Endothelial cell of umbilical vein (primary cell): Measurements from ENCODE around the gene CENPB. TPM values are rescaled to one million over a fixed set of nuclear protein-coding genes. Genes with fewer than 3 reads are reported as not detected.

Experiments used
- BruUV-seq: library from RNA; stranded (reverse); fragments of 400-500 nt; replicated peaks from 2 replicates; lab custom pipeline; 2021; lab: Mats Ljungman, UMichigan
- CTCF ChIA-PET: fragments of 300-600, 350-600 bp; sonication (Branson Sonifier 250); formaldehyde crosslinking; loops from one replicate; lab custom pipeline; 2021; ENCODE audit warnings: antibody characterized with exemption, inconsistent platforms; lab: Charles Lee
- POLR2A ChIA-PET: fragments of 300-600, 350-600 bp; sonication (Branson Sonifier 250); formaldehyde crosslinking; loops from one replicate; lab custom pipeline; 2021; ENCODE audit warnings: antibody characterized with exemption, inconsistent platforms; lab: Charles Lee
- DNase-seq: peaks from one replicate; pipeline ENCODE4 v3.0.0-alpha.2; 2011; ENCODE audit warnings: low read depth, low spot score
- FAIRE-seq: peaks from 2 replicates; lab custom pipeline; 2011; peaks lifted over from hg19 to GRCh38; lab: Jason Lieb, UNC
- H2AFZ ChIP-seq: 2 replicates; pipeline ENCODE4 v1.6.0; 2012; ENCODE audit warnings: low read depth, low read length, control low read depth, inconsistent platforms
- H3K27ac ChIP-seq: 2 replicates; pipeline ENCODE4 v1.5.1; 2011; ENCODE audit warnings: low read depth, mild to moderate bottlenecking, control low read depth, low read length, moderate library complexity; ENCODE audit not compliant: insufficient read depth
- H3K27me3 ChIP-seq, 2 experiments: 2 replicates each; pipeline versions ENCODE4 v1.6.0 to v1.6.1; 2011; ENCODE audit warnings: low read length in 2 of 2, mixed read lengths in 1 of 2; ENCODE audit not compliant: control insufficient read depth in 2 of 2, insufficient read depth in 2 of 2
- H3K36me3 ChIP-seq, 2 experiments: 2 replicates in 1 of 2; 3 replicates in 1 of 2; pipeline ENCODE4 v1.5.1; 2011; ENCODE audit warnings: low read length in 2 of 2, mild to moderate bottlenecking in 1 of 2, moderate library complexity in 1 of 2; ENCODE audit not compliant: control insufficient read depth in 2 of 2, insufficient read depth in 2 of 2; ENCODE audit errors: extremely low read depth in 1 of 2
- H3K4me1 ChIP-seq: 3 replicates; pipeline ENCODE4 v1.5.1; 2011; ENCODE audit warnings: mild to moderate bottlenecking, low read length; ENCODE audit not compliant: control insufficient read depth, insufficient read depth; ENCODE audit errors: extremely low read depth
- H3K4me2 ChIP-seq: 2 replicates; pipeline ENCODE4 v1.6.1; 2011; ENCODE audit warnings: low read length, control low read depth, mixed read lengths; ENCODE audit not compliant: insufficient read depth
- H3K4me3 ChIP-seq, 3 experiments: fragments of 200-600 bp in 1 of 3; sonication (generic), shearing (Covaris generic) in 1 of 3; replicated peaks in 1 of 3; 2 replicates each; pipeline ENCODE4 v1.5.1; 2011 to 2016; ENCODE audit warnings: control low read depth in 3 of 3, low read length in 3 of 3, mild to moderate bottlenecking in 2 of 3, inconsistent platforms in 1 of 3, low read depth in 1 of 3, moderate library complexity in 1 of 3; ENCODE audit not compliant: insufficient read depth in 1 of 3
- H3K79me2 ChIP-seq: 2 replicates; pipeline ENCODE4 v1.6.0; 2012; ENCODE audit warnings: low read length, inconsistent platforms; ENCODE audit not compliant: control insufficient read depth, insufficient read depth
- H3K9ac ChIP-seq: replicated peaks from 2 replicates; pipeline ENCODE3; 2011; ENCODE audit warnings: low read length, control low read depth; ENCODE audit not compliant: insufficient read depth; ENCODE audit errors: extremely low read depth
- H3K9me1 ChIP-seq: replicated peaks from 3 replicates; pipeline ENCODE4 v1.6.0; 2011; ENCODE audit warnings: mild to moderate bottlenecking, low read length; ENCODE audit not compliant: control insufficient read depth, insufficient read depth; ENCODE audit errors: extremely low read depth
- H3K9me3 ChIP-seq: replicated peaks from 2 replicates; pipeline ENCODE4 v1.5.1; 2012; ENCODE audit warnings: low read length, inconsistent platforms; ENCODE audit not compliant: control insufficient read depth, insufficient read depth
- H4K20me1 ChIP-seq: replicated peaks from 2 replicates; pipeline ENCODE3; 2011; ENCODE audit warnings: mild to moderate bottlenecking, low read length; ENCODE audit not compliant: control insufficient read depth, insufficient read depth; ENCODE audit errors: extremely low read depth
- CTCF ChIP-seq, 2 donors: IDR thresholded peaks; 1 replicate in 1 of 2; 2 replicates in 1 of 2; pipeline ENCODE4 v1.5.1; 2011; ENCODE audit warnings: low read length in 2 of 2, mild to moderate bottlenecking in 2 of 2, moderate library complexity in 2 of 2, control low read depth in 1 of 2, inconsistent platforms in 1 of 2, low read depth in 1 of 2; ENCODE audit not compliant: insufficient read depth in 1 of 2; ENCODE audit errors: extremely low read depth in 1 of 2
- FOS ChIP-seq: IDR thresholded peaks from 2 replicates; pipeline ENCODE4 v1.6.1; 2011; ENCODE audit warnings: mild to moderate bottlenecking, low read length, moderate library complexity, borderline replicate concordance; ENCODE audit not compliant: insufficient read depth
- JUN ChIP-seq: IDR thresholded peaks from 2 replicates; pipeline ENCODE4 v1.6.1; 2011; ENCODE audit warnings: borderline replicate concordance, low read depth; ENCODE audit not compliant: insufficient read length, insufficient read depth
- MAX ChIP-seq: IDR thresholded peaks from 2 replicates; pipeline ENCODE4 v1.6.1; 2011; ENCODE audit not compliant: insufficient read depth, insufficient read length
- MYC ChIP-seq: IDR thresholded peaks from one replicate; pipeline ENCODE4 v1.6.1; 2011; ENCODE audit warnings: mild to moderate bottlenecking, low read depth, low read length
- POLR2A ChIP-seq: IDR thresholded peaks from 2 replicates; pipeline ENCODE4 v1.6.1; 2012; ENCODE audit warnings: low read depth, mild to moderate bottlenecking, control low read depth, low read length
- POLR2AphosphoS5 ChIP-seq: IDR thresholded peaks from 2 replicates; pipeline ENCODE4 v1.6.1; 2012; ENCODE audit warnings: low read depth, mild to moderate bottlenecking, control low read depth, low read length, moderate library complexity; ENCODE audit not compliant: insufficient read depth
- dilution Hi-C: fragments of 300-500 bp; cut with MboI; formaldehyde crosslinking; loops from one replicate; pipeline ENCODE4 v1.15.0; 2019; ENCODE audit warnings: low sequenced_read_pairs; ENCODE audit not compliant: extremely low pct_ligation_motif_present
- intact Hi-C: fragments of 100-400 bp; cut with micrococcal nuclease; formaldehyde crosslinking; loops from one replicate; pipeline ENCODE4 v1.10.0; 2022
- polyA plus RNA-seq, 4 experiments: library from polyadenylated mRNA; depleted of rRNA in 3 of 4; stranded (reverse) in 3 of 4; unstranded in 1 of 4; fragments of >200 nt; gene quantifications; 2 replicates each; pipeline versions ENCODE4 v1.2.1 to v1.2.3, GENCODE V29; 2011 to 2012; ENCODE audit warnings: missing spikeins in 1 of 4
- total RNA-seq: library from RNA; stranded (reverse); gene quantifications from 2 replicates; pipeline ENCODE4 v1.2.3, GENCODE V29; 2021

The CENPB gene
- total and polyA plus RNA-seq, 2 donors (not counting 3 experiments of a cell fraction or from before 2014, with no cell fraction given), result 30.4 to 90.3 TPM

GRCh38 chr20:3825526-3825925 lies 39.0 kb upstream of the CENPB start:
- BruUV-seq, result no TSS peak
- no peak overlapping the region for H3K9ac ChIP-seq

More at GRCh38 chr20:3825526-3825925, 39.0 kb upstream of the CENPB start:
- no peak overlapping the region for H3K4me3 ChIP-seq
- H3K4me2 ChIP-seq, result no peak overlapping the region
- FAIRE-seq (no peak), DNase-seq (no peak)
- no peaks in the 10 kb centered on the region for H3K9me1 ChIP-seq
- H3K27ac ChIP-seq, result no peak overlapping the region
- H3K79me2 ChIP-seq, result peaks cover 4% of the 10 kb centered on the region
- ChIA-PET CTCF (interaction anchor here (1.4 kb wide), 1 partner anchor 58 kb away, joined by 3 read pairs; the partner anchor contains the start of gene ADISSP), POLR2A (no interaction called here)
- intact Hi-C loops, result loop anchor here (2.0 kb wide), 1 partner anchor 13 kb away; no protein-coding TSS in a partner anchor
- H3K9me3 ChIP-seq, result no peaks in the 10 kb centered on the region
- no peak overlapping the region for H2AFZ ChIP-seq
- peaks cover 2 to 19% of the 10 kb centered on the region in 2 experiments for H3K36me3 ChIP-seq
- H4K20me1 ChIP-seq, result no peaks in the 10 kb centered on the region
- dilution Hi-C loops, result no loop called here
- TF ChIP-seq CTCF (IDR thresholded peaks at IDR 0.05; ENCODE audit: extremely low read depth in 1 of 2, insufficient read depth in 1 of 2, low read depth in 1 of 2, low read length in 2 of 2) (no peak), POLR2AphosphoS5 (no peak), FOS (no peak), JUN (no peak), POLR2A (no peak), MYC (no peak), MAX (no peak)
- H3K27me3 ChIP-seq, result no peaks in the 10 kb centered on the region
- H3K4me1 ChIP-seq, result peaks cover 2% of the 10 kb centered on the region
